HCT116 (cell line): ENCODE measurements around the gene TRHDE. TPM values are rescaled to one million over a fixed set of nuclear protein-coding genes. Genes with fewer than 3 reads are reported as not detected.

Experiments
- ATAC-seq: fragments of 200-7000 bp; cut with Tn5 transposase; 2 replicates; pipeline ENCODE4 v1.9.1; 2020; ENCODE audit warnings: mild to moderate bottlenecking, moderate library complexity
- BruUV-seq: library from RNA; stranded (reverse); fragments of 400-500 nt; replicated peaks from 2 replicates; lab custom pipeline; 2021; lab: Mats Ljungman, UMichigan
- CTCF ChIA-PET: fragments of 300-600 bp; sonication (Branson Sonifier 250); formaldehyde crosslinking; loops from one replicate; lab custom pipeline; 2021; ENCODE audit warnings: antibody characterized with exemption; lab: Charles Lee
- POLR2A ChIA-PET: fragments of 300-600, 350-600 bp; sonication (Branson Sonifier 250); formaldehyde crosslinking; loops from one replicate; lab custom pipeline; 2021; ENCODE audit warnings: antibody characterized with exemption; lab: Charles Lee
- RAD21 ChIA-PET, 2 experiments: fragments of 300-600 bp; sonication (Branson Sonifier 250); formaldehyde crosslinking; loops; one replicate each; lab custom pipeline; 2023; ENCODE audit warnings: low total read pairs in 2 of 2; ENCODE audit not compliant: uncharacterized antibody in 2 of 2, unreplicated experiment in 2 of 2, low non-redundant PET in 1 of 2; lab: Charles Lee
- DNase-seq: peaks from one replicate; pipeline ENCODE4 v3.0.0-alpha.2; 2010; ENCODE audit warnings: low read depth, low spot score
- H2AFZ ChIP-seq: fragments of 200-600 bp; shearing (Covaris generic), sonication (generic); 2 replicates; pipeline ENCODE4 v1.6.1; 2017; ENCODE audit warnings: low read depth, mixed run types, mixed read lengths, antibody characterized with exemption, low read length; ENCODE audit not compliant: poor library complexity, severe bottlenecking
- H3K27ac ChIP-seq: 2 replicates; pipeline ENCODE4 v1.5.1; 2012; ENCODE audit warnings: low read depth, low read length
- H3K27me3 ChIP-seq: fragments of 200-600 bp; sonication (generic); 2 replicates; pipeline ENCODE4 v1.6.1; 2016; ENCODE audit warnings: mixed run types, low read length, mixed read lengths; ENCODE audit not compliant: insufficient read depth
- H3K36me3 ChIP-seq, 2 experiments: fragments of 200-500 bp in 1 of 2; fragments of 200-600 bp in 1 of 2; sonication (Bioruptor generic) in 1 of 2; sonication (generic) in 1 of 2; 2 replicates each; pipeline versions ENCODE4 v1.5.1 to v1.6.1; 2014 to 2016; ENCODE audit warnings: low read length in 2 of 2, inconsistent platforms in 1 of 2, mixed read lengths in 1 of 2, mixed run types in 1 of 2; ENCODE audit not compliant: insufficient read depth in 2 of 2, control insufficient read depth in 1 of 2
- H3K4me1 ChIP-seq, 2 experiments: fragments of 200-600 bp in 1 of 2; sonication (generic) in 1 of 2; 2 replicates each; pipeline versions ENCODE4 v1.5.1 to v1.6.1; 2012 to 2017; ENCODE audit warnings: low read length in 2 of 2, inconsistent platforms in 1 of 2, mild to moderate bottlenecking in 1 of 2, mixed read lengths in 1 of 2, mixed run types in 1 of 2, moderate library complexity in 1 of 2; ENCODE audit not compliant: insufficient read depth in 2 of 2, control insufficient read depth in 1 of 2
- H3K4me2 ChIP-seq: fragments of 200-600 bp; sonication (generic); 2 replicates; pipeline ENCODE4 v1.6.1; 2017; ENCODE audit warnings: mixed run types, low read length, mixed read lengths
- H3K4me3 ChIP-seq, 2 experiments: fragments of 200-600 bp in 1 of 2; sonication (generic) in 1 of 2; replicated peaks in 1 of 2; 2 replicates each; pipeline ENCODE4 v1.5.1; 2011 to 2016; ENCODE audit warnings: low read length in 2 of 2, control low read depth in 1 of 2, low read depth in 1 of 2, mild to moderate bottlenecking in 1 of 2, mixed read lengths in 1 of 2, mixed run types in 1 of 2
- H3K79me2 ChIP-seq: fragments of 200-600 bp; sonication (generic); 2 replicates; pipeline ENCODE4 v1.6.1; 2017; ENCODE audit warnings: mild to moderate bottlenecking, mixed run types, low read length, moderate library complexity, mixed read lengths; ENCODE audit not compliant: insufficient read depth
- H3K9ac ChIP-seq: fragments of 200-600 bp; sonication (generic); 2 replicates; pipeline ENCODE4 v1.6.1; 2016; ENCODE audit warnings: low read length, mixed read lengths
- H3K9me2 ChIP-seq: fragments of 200-600 bp; sonication (generic), shearing (Covaris generic); 2 replicates; pipeline ENCODE4 v1.6.1; 2017; ENCODE audit warnings: mixed run types, mild to moderate bottlenecking, moderate library complexity; ENCODE audit not compliant: insufficient read depth
- H3K9me3 ChIP-seq, 2 experiments: fragments of 200-500 bp in 1 of 2; fragments of 200-600 bp in 1 of 2; sonication (Bioruptor generic) in 1 of 2; sonication (generic) in 1 of 2; 2 replicates each; pipeline ENCODE4 v1.6.1; 2014 to 2017; ENCODE audit warnings: low read length in 2 of 2, mixed read lengths in 2 of 2, inconsistent platforms in 1 of 2, low read depth in 1 of 2, mild to moderate bottlenecking in 1 of 2, mixed run types in 1 of 2, moderate library complexity in 1 of 2; ENCODE audit not compliant: control insufficient read depth in 1 of 2, insufficient read depth in 1 of 2
- H4K20me1 ChIP-seq: fragments of 200-600 bp; sonication (generic), shearing (Covaris generic); 2 replicates; pipeline ENCODE4 v1.6.1; 2017; ENCODE audit warnings: mixed run types, mild to moderate bottlenecking, moderate library complexity; ENCODE audit not compliant: insufficient read depth
- ATF3 ChIP-seq: IDR thresholded peaks from 2 replicates; pipeline ENCODE4 v1.6.1; 2012
- CBX3 ChIP-seq: IDR thresholded peaks from 2 replicates; pipeline ENCODE4 v1.6.1; 2012; ENCODE audit warnings: low read depth
- CEBPB ChIP-seq: IDR thresholded peaks from 2 replicates; pipeline ENCODE4 v1.6.1; 2012; ENCODE audit warnings: low read depth
- CTCF ChIP-seq, 3 experiments: fragments of 200-600 bp in 1 of 3; sonication (generic) in 1 of 3; IDR thresholded peaks in 2 of 3; conservative IDR thresholded peaks in 1 of 3; 2 replicates each; pipeline ENCODE4 v1.5.1; 2012 to 2017; ENCODE audit warnings: low read depth in 2 of 3, low read length in 2 of 3, antibody characterized with exemption in 1 of 3, borderline replicate concordance in 1 of 3, control low read depth in 1 of 3, mild to moderate bottlenecking in 1 of 3, mixed read lengths in 1 of 3, mixed run types in 1 of 3, moderate library complexity in 1 of 3; ENCODE audit not compliant: insufficient read depth in 1 of 3
- EGR1 ChIP-seq: IDR thresholded peaks from 2 replicates; pipeline ENCODE4 v1.6.1; 2012; ENCODE audit warnings: low read depth
- ELF1 ChIP-seq: IDR thresholded peaks from 2 replicates; pipeline ENCODE4 v1.6.1; 2012; ENCODE audit warnings: low read depth, borderline replicate concordance
- EZH2 ChIP-seq: fragments of 200-600 bp; sonication (generic); IDR thresholded peaks from 2 replicates; pipeline ENCODE4 v1.6.1; 2017; ENCODE audit warnings: antibody characterized with exemption, mixed run types
- FOSL1 ChIP-seq: IDR thresholded peaks from 2 replicates; pipeline ENCODE4 v1.6.1; 2012; ENCODE audit warnings: low read depth
- JUND ChIP-seq: IDR thresholded peaks from 2 replicates; pipeline ENCODE4 v1.6.1; 2012
- MAX ChIP-seq: IDR thresholded peaks from 2 replicates; pipeline ENCODE4 v1.6.1; 2012
- POLR2AphosphoS5 ChIP-seq: IDR thresholded peaks from 2 replicates; pipeline ENCODE4 v1.6.1; 2011; ENCODE audit warnings: mild to moderate bottlenecking, low read depth, low read length, moderate library complexity
- RAD21 ChIP-seq: IDR thresholded peaks from 2 replicates; pipeline ENCODE4 v1.6.1; 2012; ENCODE audit warnings: low read depth, mild to moderate bottlenecking
- REST ChIP-seq: IDR thresholded peaks from 2 replicates; pipeline ENCODE4 v1.6.1; 2012; ENCODE audit warnings: low read depth
- SIN3A ChIP-seq: IDR thresholded peaks from 2 replicates; pipeline ENCODE4 v1.6.1; 2012; ENCODE audit warnings: low read depth
- SP1 ChIP-seq: IDR thresholded peaks from 2 replicates; pipeline ENCODE4 v1.6.1; 2012; ENCODE audit warnings: low read depth
- SRF ChIP-seq: IDR thresholded peaks from 2 replicates; pipeline ENCODE4 v1.6.1; 2012; ENCODE audit warnings: low read depth
- TCF7L2 ChIP-seq: IDR thresholded peaks from 2 replicates; pipeline ENCODE4 v1.7.0; 2011; ENCODE audit warnings: borderline replicate concordance, inconsistent platforms; ENCODE audit not compliant: insufficient read depth, insufficient read length; ENCODE audit errors: extremely low read depth
- YY1 ChIP-seq: IDR thresholded peaks from 2 replicates; pipeline ENCODE4 v1.6.1; 2011; ENCODE audit warnings: low read length, low read depth, moderate library complexity, mild to moderate bottlenecking; ENCODE audit not compliant: insufficient replicate concordance; ENCODE audit errors: extremely low read depth
- ZFX ChIP-seq: fragments of 450-650 bp; IDR thresholded peaks from 2 replicates; pipeline ENCODE4 v1.6.1; 2017
- ZNF274 ChIP-seq: fragments of 200-500 bp; sonication (Bioruptor generic); IDR thresholded peaks from 2 replicates; pipeline ENCODE4 v1.6.1; 2014; ENCODE audit warnings: mild to moderate bottlenecking, low read depth, low read length, inconsistent platforms
- intact Hi-C: fragments of 100-400 bp; cut with micrococcal nuclease; formaldehyde crosslinking; loops from 2 replicates; pipeline ENCODE4 v1.10.0; 2022
- total RNA-seq: library from RNA; stranded (reverse); gene quantifications from one replicate; pipeline ENCODE4 v1.2.1, GENCODE V29; 2021; ENCODE audit not compliant: unreplicated experiment

The TRHDE gene
- total RNA-seq, 1 experiment from 2014 or later = 2.9 TPM

- TF ChIP-seq MAX (no peak), SP1 (no peak), ZNF274 (no peak), FOSL1 (no peak), SRF (no peak), JUND (no peak), ATF3 (no peak), ZFX (no peak), CBX3 (no peak), ELF1 (no peak), EGR1 (no peak), TCF7L2 (no peak)
Measured at GRCh38 chr12:72349491-72349890, 77.3 kb downstream of the TRHDE start (continued).

GRCh38 chr12:72359416-72359815 lies 87.2 kb downstream of the TRHDE start:
- Histone ChIP-seq H3K27ac (no peak overlapping the region), H3K9ac (no peak overlapping the region), H3K9me3 (no peaks in the 10 kb centered on the region), H3K9me2 (no peaks in the 10 kb centered on the region), H4K20me1 (no peaks in the 10 kb centered on the region), H2AFZ (no peak overlapping the region), H3K36me3 (no peaks in the 10 kb centered on the region), H3K4me2 (no peak overlapping the region), H3K4me1 (no peaks in the 10 kb centered on the region), H3K79me2 (no peaks in the 10 kb centered on the region), H3K4me3 (no peak overlapping the region), H3K27me3 (no peaks in the 10 kb centered on the region)
- TF ChIP-seq MAX (no peak), CTCF (IDR thresholded peaks at IDR 0.05 in 2 of 3, conservative IDR thresholded peaks at IDR 0.05 in 1 of 3; ENCODE audit: borderline replicate concordance in 1 of 3, insufficient read depth in 1 of 3, low read depth in 2 of 3, low read length in 2 of 3) (no peak), FOSL1 (no peak), YY1 (no peak), ATF3 (no peak), JUND (no peak), POLR2AphosphoS5 (no peak), ZFX (no peak), TCF7L2 (no peak), ZNF274 (no peak), REST (no peak), EZH2 (no peak), SIN3A (no peak), CEBPB (no peak), RAD21 (no peak)
- no peak for DNase-seq
- ChIA-PET POLR2A (no interaction called here), RAD21 (no interaction called here), CTCF (no interaction called here)
- no peak for ATAC-seq
- intact Hi-C loops = no loop called here
- BruUV-seq = no TSS peak
